GM12872 (cell line): ENCODE results near the gene PGAM2.
A peak's percentile ranks its signal among the peaks of the same experiment; 100 is the strongest.

Experiments
- CTCF ChIP-seq: IDR thresholded peaks from 3 replicates; pipeline ENCODE4 v1.5.1; 2011; ENCODE audit warnings: low read depth, mild to moderate bottlenecking, low read length, moderate library complexity; ENCODE audit not compliant: insufficient read depth

PGAM2 gene

GRCh38 chr7:44045226-44046014, 19.9 kb downstream of the PGAM2 start:
- no peak for TF ChIP-seq CTCF

- TF ChIP-seq CTCF, result no peak
Measured at GRCh38 chr7:44044315-44045225, 20.8 kb downstream of the PGAM2 start, which contains the start of gene DBNL. Gene DBNL (plus strand): TSS chr7:44044702. CDS start chr7:44044738, 36 bp downstream.

GRCh38 chr7:44043902-44044301, 21.5 kb downstream of the PGAM2 start:
- no peak for TF ChIP-seq CTCF

GRCh38 chr7:44042221-44042620, 23.1 kb downstream of the PGAM2 start:
- no peak for TF ChIP-seq CTCF

GRCh38 chr7:44040493-44040891, 24.9 kb downstream of the PGAM2 start:
- peak; percentile 36; the same call in 1 of the 3 replicates for TF ChIP-seq CTCF

- peak; percentile 69 for TF ChIP-seq CTCF
Measured at GRCh38 chr7:44018857-44019807, 46.2 kb downstream of the PGAM2 start.
